NCI-H2029 treated with DMSO at 0.1 percent for 48 hours (cell line): ENCODE data around the gene HOXA4.

Experiments
- DNase-seq: peaks from one replicate; lab custom pipeline; 2025; lab: John Stamatoyannopoulos, UW

Gene HOXA4

GRCh38 chr7:27158436-27159265 is 28.1 kb upstream of the HOXA4 start:
- DNase-seq: no peak

GRCh38 chr7:27157702-27158431 is 27.3 kb upstream of the HOXA4 start:
- no peak for DNase-seq

GRCh38 chr7:27156916-27157701 is 26.6 kb upstream of the HOXA4 start:
- no peak for DNase-seq

- DNase-seq: no peak
These were observed 25.9 kb upstream of the HOXA4 start, which contains the start of gene HOXA7 for GRCh38 chr7:27156508-27156898. Gene HOXA7 (minus strand): TSS chr7:27156675. CDS start chr7:27156545, 130 bp downstream.

GRCh38 chr7:27155816-27156507 is 25.4 kb upstream of the HOXA4 start:
- no peak for DNase-seq

- no peak for DNase-seq
These were observed 24.6 kb upstream of the HOXA4 start for GRCh38 chr7:27154901-27155815.

- DNase-seq: no peak
These were observed 23.8 kb upstream of the HOXA4 start for GRCh38 chr7:27154369-27154768.

- DNase-seq: no peak
These were observed 23.0 kb upstream of the HOXA4 start for GRCh38 chr7:27153526-27153925.

- no peak for DNase-seq
These were observed 22.4 kb upstream of the HOXA4 start for GRCh38 chr7:27152816-27153442.

GRCh38 chr7:27151931-27152815 is 21.6 kb upstream of the HOXA4 start, which contains the start of gene HOXA3:
Gene HOXA3 (minus strand): TSS chr7:27152583. CDS start chr7:27110640, 41,943 bp downstream.
- no peak for DNase-seq

- no peak for DNase-seq
These were observed 20.9 kb upstream of the HOXA4 start for GRCh38 chr7:27151341-27151930.

- DNase-seq: no peak
These were observed 20.2 kb upstream of the HOXA4 start for GRCh38 chr7:27150568-27151340.

- no peak for DNase-seq
These were observed 19.4 kb upstream of the HOXA4 start for GRCh38 chr7:27149842-27150567.

- DNase-seq: no peak
These were observed 18.4 kb upstream of the HOXA4 start for GRCh38 chr7:27148756-27149641.

- DNase-seq: no peak
These were observed 17.6 kb upstream of the HOXA4 start for GRCh38 chr7:27148031-27148755.
